ENCODE data around the gene UTF1.

The UTF1 gene

GRCh38 chr10:133230044-133230361 lies at the start of gene UTF1:
Gene UTF1, plus strand, starts transcription at chr10:133230217. Its CDS starts 72 bp downstream, at chr10:133230289.
- DNase-seq, result no peak

- no peak for DNase-seq
Measured at GRCh38 chr10:133180965-133181639, 48.9 kb upstream of the UTF1 start.

GRCh38 chr10:133182190-133182589 lies 47.8 kb upstream of the UTF1 start:
- no peak for DNase-seq

GRCh38 chr10:133182791-133183645 lies 47.0 kb upstream of the UTF1 start:
- DNase-seq, result no peak

GRCh38 chr10:133183646-133184378 lies 46.2 kb upstream of the UTF1 start:
- DNase-seq, result no peak

- DNase-seq, result no peak
Measured at GRCh38 chr10:133184591-133185244, 45.3 kb upstream of the UTF1 start.

- no peak for DNase-seq
Measured at GRCh38 chr10:133185421-133185820, 44.6 kb upstream of the UTF1 start.

- DNase-seq, result no peak
Measured at GRCh38 chr10:133185916-133186315, 44.1 kb upstream of the UTF1 start.

- no peak for DNase-seq
Measured at GRCh38 chr10:133186416-133187090, 43.5 kb upstream of the UTF1 start.

- no peak for DNase-seq
Measured at GRCh38 chr10:133187091-133187905, 42.7 kb upstream of the UTF1 start.

GRCh38 chr10:133187906-133188681 lies 41.9 kb upstream of the UTF1 start:
- DNase-seq, result no peak

- no peak for DNase-seq
Measured at GRCh38 chr10:133189256-133189655, 40.8 kb upstream of the UTF1 start.

GRCh38 chr10:133189726-133190125 lies 40.3 kb upstream of the UTF1 start:
- DNase-seq, result no peak

- DNase-seq, result no peak
Measured at GRCh38 chr10:133190225-133190624, 39.8 kb upstream of the UTF1 start.

GRCh38 chr10:133191651-133192050 lies 38.4 kb upstream of the UTF1 start:
- no peak for DNase-seq

- no peak for DNase-seq
Measured at GRCh38 chr10:133194151-133194550, 35.9 kb upstream of the UTF1 start.

- DNase-seq, result no peak
Measured at GRCh38 chr10:133195096-133195495, 34.9 kb upstream of the UTF1 start.

- no peak for DNase-seq
Measured at GRCh38 chr10:133195611-133196010, 34.4 kb upstream of the UTF1 start.

- DNase-seq, result no peak
Measured at GRCh38 chr10:133196221-133196915, 33.6 kb upstream of the UTF1 start.
